ENCODE measurements around the gene TMEM106C.

The TMEM106C gene

GRCh38 chr12:47980197-47980596 is 16.8 kb downstream of the TMEM106C start:
- no peak for FAIRE-seq

- FAIRE-seq = no peak
Measured at GRCh38 chr12:47980779-47981495, 17.5 kb downstream of the TMEM106C start.

GRCh38 chr12:47981496-47982260 is 18.3 kb downstream of the TMEM106C start:
- no peak for FAIRE-seq

- FAIRE-seq = no peak
Measured at GRCh38 chr12:47982311-47982710, 18.9 kb downstream of the TMEM106C start.

GRCh38 chr12:47982770-47983169 is 19.4 kb downstream of the TMEM106C start:
- FAIRE-seq = no peak

- FAIRE-seq = no peak
Measured at GRCh38 chr12:47983541-47984115, 20.2 kb downstream of the TMEM106C start.

GRCh38 chr12:47984331-47984801 is 21.0 kb downstream of the TMEM106C start:
- FAIRE-seq = no peak

- FAIRE-seq = no peak
Measured at GRCh38 chr12:47985596-47986290, 22.3 kb downstream of the TMEM106C start.

GRCh38 chr12:47986291-47986660 is 22.9 kb downstream of the TMEM106C start:
- no peak for FAIRE-seq

- no peak for FAIRE-seq
Measured at GRCh38 chr12:47986832-47987231, 23.4 kb downstream of the TMEM106C start.

GRCh38 chr12:47987411-47988072 is 24.1 kb downstream of the TMEM106C start:
- no peak for FAIRE-seq

GRCh38 chr12:47988073-47989022 is 25.0 kb downstream of the TMEM106C start:
- no peak for FAIRE-seq

- no peak for FAIRE-seq
Measured at GRCh38 chr12:47989023-47989417, 25.6 kb downstream of the TMEM106C start.

GRCh38 chr12:47989666-47990065 is 26.3 kb downstream of the TMEM106C start:
- no peak for FAIRE-seq

- no peak for FAIRE-seq
Measured at GRCh38 chr12:47990351-47991105, 27.1 kb downstream of the TMEM106C start.

GRCh38 chr12:47991106-47992061 is 28.0 kb downstream of the TMEM106C start:
- no peak for FAIRE-seq

- no peak for FAIRE-seq
Measured at GRCh38 chr12:47992776-47993175, 29.4 kb downstream of the TMEM106C start.

GRCh38 chr12:47993491-47993890 is 30.1 kb downstream of the TMEM106C start:
- no peak for FAIRE-seq

GRCh38 chr12:47995981-47996401 is 32.6 kb downstream of the TMEM106C start:
- no peak for FAIRE-seq

Data from A204.1 (cell line).